ENCODE results near the gene SCARB1. TPM values are rescaled to one million over a fixed set of nuclear protein-coding genes. Genes with fewer than 3 reads are reported as not detected.

Gene SCARB1
- polyA plus RNA-seq, 4 donors: 18.5 to 29.8 (median 20.9) TPM

DNA sequence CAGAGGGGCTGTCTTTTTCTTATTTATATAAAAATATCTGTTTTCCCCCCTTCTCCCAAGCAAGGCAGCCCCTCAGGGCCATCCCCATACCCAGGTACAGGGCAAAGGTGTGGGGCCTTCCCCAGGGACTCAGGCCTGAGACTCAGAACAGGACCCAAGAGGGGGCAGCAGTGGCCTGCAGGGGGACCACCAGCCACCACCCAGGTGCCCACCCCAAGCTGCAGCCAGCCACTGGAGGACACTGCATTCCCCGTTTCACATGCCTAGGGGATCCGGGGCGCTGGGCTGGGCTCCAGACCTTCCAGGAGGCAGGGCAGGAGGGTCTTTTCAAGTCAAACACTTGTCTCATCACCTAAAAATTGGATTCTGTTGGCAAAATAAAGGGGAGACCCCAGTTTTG, 83.3 kb downstream of the SCARB1 start:
- no peak for DNase-seq (ENCODE audit: low read depth in 4 of 4, low spot score in 2 of 4)

DNA sequence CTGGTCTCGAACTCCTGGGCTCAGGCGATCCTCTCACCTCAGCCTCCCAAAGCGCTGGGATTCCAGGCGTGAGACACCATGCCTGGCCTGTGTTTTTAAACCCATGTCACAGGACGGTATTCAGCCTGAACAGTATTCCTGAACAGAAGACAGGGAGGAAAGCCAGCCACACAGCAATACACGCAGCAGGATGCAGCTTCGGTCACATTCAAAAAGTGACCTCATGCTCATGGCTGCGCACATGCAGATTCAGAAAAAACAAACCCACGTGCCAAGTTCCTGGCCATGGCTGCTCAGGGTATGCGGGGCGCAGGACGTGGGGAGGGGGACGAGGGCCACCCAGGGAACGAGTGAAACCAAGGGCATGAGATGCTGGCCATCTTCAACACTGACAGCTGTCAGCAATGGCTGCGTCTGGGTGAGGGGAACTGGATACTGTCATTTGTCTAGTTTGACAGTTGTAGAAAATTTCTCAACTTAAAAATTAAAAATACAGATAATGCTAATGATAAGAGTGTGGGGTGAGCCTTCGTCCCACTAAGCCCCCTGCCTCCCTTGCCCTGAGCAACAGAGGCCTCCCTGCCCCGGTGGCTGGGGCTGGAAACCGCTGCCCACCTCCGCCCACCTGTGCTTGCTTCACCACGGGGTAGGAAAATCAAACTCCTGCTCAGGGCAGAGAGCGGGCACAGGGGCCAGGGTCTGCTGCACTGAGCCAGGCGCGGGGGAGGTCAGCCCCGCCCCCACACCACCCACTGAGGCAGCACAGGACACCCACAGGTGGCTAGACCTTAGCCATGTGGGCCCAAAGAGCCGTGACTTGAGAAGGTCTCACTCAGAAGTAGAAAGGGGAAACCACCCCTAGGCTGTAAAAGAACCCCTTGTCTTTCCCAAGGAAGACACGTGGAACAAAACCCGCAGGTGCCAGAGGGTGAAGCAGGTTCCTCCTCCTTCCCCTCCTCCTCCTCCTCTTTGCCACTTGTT, 84.2 kb downstream of the SCARB1 start:
- DNase-seq (ENCODE audit: low read depth in 4 of 4, low spot score in 2 of 4): no peak

DNA sequence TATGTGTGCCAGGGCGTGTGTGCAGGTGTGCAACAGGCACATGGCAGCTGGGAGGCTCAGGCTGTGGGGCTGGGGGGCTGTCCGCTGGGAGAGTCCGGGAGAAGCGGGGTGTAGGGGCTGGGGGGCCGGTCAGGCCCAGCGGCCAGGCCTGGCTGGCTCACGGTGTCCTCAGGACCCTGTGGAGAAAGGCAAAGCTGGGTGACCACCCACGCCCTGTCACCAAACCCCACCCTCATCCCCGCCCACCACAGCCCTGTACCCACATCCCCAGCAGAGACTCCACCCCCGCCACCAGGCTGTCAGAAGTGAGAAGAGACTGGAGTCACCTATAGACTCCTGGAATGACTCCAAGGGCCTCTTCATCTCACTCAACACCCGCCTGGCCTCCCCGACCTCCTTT, 85.3 kb downstream of the SCARB1 start:
- DNase-seq (ENCODE audit: low read depth in 4 of 4, low spot score in 2 of 4): no peak

DNA sequence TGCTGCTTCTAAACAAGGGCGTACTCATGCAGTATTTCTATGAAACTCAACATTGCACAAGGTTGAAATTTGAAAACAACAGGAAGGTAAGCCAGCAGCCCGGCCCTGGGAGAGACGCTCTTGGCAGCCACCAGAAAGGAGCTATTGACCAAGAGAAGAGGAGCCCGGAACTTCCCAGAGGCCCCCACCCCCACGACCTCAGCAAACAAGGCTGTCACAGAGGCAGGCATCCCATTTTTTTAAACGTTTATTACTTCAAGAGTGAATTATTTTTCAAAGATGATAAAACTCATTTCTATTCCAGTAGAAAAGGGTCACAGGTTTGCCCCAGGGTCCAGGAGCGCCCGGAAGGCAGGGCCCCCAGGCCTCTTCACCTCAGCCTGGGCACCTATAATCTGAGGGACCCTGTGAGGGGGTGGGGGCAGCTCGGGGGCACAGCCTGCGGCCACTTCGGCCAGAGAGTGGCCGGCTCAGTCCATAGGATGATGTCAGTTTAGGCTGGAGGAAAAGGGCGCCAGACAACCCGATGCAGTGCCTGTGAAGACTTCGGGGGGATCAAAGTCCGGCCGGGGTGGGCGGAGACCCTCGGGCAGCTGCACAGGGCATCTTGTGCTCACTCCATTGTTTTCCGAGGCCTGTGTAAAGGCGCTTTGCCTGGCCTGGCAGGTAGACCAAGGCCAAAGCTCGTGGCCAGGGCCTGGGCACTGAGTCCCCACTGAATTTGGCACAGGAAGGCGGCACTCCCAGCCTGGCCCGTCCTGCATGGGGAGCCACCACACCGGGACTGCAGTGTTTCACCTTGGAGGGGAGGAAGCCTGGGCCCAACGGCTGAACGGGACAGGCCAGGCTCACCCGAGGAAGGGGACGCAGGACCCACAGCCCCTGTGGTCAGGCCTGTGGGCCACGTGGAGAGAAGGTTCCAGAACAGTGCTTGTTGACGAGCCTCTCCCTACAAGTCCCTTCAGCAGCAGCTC, 86.0 kb downstream of the SCARB1 start:
- DNase-seq (ENCODE audit: low read depth in 4 of 4, low spot score in 2 of 4): no peak

DNA sequence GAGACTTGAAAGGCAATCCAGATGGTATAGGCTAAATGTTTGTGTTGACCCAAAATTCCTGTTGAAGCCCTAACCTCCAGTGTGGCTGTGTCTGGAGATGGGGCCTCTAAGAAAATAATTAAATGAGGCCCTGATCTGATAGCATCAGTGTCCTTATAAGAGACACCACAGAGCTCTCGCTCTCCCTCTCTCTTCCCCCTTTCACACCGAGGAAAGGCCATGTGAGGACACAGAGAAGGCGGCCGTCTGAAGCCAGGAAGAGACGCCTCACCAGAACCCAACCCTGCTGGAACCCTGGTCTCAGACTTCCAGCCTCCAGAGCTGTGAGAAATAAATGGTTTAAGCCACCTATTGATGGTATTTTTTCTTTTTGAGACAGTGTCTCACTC, 87.5 kb downstream of the SCARB1 start:
- DNase-seq (ENCODE audit: low read depth in 4 of 4, low spot score in 2 of 4): no peak

DNA sequence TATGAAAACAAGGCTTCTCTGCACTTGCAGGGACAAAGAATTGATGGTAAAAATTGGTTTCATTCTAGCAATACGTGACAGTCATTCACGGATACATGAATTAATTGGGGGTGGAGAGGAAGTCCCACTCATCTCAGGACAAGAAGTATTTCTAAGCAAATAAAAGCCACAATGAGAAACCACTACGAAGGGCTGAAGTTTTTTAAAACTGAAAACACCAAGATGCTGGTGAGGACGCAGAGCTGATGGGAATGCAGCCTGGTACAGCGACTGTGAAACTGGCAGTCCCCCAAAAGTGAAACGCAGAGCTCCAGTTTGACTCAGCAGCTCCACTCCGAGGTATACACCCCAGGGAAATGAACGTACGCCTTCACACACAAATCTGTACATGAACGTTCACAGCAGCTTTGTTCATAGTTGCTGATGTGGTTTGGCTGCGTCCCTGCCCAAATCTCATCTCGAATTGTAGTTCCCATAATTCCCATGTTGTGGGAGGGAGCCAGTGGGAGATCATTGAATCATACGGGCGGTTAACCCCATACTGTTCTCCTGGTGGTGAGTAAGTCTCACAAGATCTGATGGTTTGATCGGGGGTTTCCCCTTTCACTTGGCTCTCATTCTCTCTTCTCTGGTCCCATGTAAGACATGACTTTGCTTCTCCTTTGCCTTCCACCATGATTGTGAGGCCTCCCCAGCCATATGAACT, 89.0 kb downstream of the SCARB1 start:
- DNase-seq (ENCODE audit: low read depth in 4 of 4, low spot score in 2 of 4): no peak

DNA sequence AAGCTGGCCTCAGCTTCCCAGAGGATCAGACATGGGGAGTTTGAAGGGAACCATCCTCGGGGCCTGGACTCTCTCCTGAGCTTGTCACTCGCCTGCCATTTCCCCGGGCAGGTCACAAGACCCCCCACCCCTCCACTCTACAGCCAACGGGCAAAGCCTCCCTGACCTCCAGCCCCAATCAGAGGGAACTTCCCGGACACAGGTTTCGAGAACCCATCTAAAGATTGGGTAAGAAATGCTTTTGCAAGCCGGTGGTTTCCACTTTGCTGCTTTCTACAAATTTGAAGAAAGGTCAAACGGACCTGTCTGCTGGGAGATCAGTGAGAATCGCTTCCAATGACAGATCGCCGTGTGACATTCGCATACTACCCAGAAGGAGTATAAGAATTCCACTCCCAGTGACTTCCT, 89.6 kb downstream of the SCARB1 start:
- DNase-seq (ENCODE audit: low read depth in 4 of 4, low spot score in 2 of 4): no peak

DNA sequence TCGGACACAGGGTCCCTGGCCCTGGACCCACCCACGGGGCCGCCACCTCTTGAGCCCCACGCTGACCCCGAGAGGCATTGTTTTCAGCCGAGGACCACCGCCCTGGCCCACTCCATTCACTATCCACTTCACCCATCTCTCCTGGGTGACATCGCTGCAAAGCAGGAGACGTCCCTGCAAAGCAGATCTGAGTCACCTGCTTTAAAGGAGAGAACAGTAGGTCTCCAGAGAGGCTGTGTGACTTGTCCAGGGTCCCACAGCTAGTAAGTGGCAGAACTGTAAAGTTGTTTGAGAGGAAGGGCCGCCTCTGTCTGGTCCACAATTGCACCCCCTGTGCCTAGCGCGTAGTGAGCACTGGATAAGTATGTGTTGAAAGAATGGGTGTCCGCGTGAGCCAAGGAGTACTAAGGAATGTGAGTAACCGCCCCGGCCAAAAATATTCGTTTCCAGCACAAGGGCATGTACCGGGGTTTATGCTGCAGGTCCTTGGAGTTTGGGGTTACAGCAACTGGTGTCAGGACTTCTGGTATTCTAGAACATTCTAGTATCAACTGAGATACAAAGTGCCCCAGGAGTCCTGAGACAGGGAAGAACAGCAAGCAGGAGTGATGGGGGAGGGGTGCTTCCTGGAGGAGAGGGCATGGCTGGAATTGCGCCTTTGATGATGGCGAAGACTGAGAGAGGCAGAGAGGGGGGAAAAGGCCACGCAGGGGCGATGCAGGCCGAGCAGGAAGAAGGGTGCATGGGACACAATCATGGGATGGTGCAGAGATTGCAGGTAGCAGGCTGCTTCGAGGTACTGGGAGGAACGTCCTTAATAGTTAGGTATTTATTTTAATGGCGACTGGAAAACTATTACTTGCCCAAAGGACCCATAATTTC, 91.1 kb downstream of the SCARB1 start:
- no peak for DNase-seq (ENCODE audit: low read depth in 4 of 4, low spot score in 2 of 4)

DNA sequence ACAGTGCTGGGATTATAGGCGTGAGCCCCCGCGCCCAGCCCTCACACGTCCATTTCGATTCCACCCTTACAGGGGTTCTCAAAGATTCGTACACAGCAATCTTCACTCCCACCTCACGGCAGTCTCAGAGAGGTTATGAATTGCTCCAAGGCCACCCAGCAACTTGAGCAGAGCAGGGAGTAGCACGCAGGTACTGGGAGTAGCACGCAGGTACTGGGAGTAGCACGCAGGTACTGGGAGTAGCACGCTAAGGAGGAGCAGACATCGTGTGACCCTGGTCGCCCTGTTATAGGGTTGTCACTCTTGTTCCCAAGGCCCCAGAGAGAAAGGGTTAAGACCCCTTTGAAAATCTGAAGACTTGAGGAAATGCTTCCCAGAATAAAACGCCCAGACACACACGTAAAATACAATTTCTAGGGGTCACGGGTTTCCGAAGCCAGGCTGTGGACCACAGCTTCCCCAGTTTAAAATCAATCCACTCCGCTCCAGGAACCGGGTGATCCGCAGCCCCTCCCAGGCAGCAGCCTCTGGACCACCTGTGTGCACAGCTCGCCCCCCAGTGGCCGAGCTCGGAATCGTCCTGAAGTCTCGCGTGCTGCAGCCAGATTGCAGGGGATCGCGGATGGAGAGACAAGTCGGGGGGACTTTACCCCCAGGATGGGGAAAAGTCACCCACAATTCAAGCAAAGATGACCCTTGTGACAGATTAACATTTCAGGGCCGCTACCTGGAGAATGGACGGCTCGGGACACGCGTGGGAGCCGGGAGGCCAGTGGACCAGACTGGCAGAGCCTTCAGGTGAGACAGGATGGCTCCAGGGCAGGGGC, 92.0 kb downstream of the SCARB1 start:
- no peak for DNase-seq (ENCODE audit: low read depth in 4 of 4, low spot score in 2 of 4)

DNA sequence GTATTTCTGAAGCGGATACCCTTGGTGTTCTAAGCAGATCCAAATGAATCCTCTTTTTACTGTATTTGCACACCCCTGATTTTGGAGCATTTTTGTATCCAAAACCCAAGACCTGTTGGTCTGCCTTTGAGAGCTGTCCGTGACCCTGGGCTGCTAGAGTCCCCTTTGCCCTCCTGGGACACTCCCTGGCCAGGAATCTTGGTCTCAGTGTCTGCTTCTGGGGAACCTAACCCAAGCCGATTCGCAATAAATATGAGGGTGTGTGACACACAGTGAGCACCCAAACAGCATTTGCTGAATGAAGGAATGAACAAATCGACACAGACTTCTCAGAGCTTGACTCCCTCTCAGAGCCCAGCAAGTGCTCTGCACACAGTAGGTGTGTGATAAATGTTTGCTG, 92.9 kb downstream of the SCARB1 start:
- DNase-seq (ENCODE audit: low read depth in 4 of 4, low spot score in 2 of 4): no peak

DNA sequence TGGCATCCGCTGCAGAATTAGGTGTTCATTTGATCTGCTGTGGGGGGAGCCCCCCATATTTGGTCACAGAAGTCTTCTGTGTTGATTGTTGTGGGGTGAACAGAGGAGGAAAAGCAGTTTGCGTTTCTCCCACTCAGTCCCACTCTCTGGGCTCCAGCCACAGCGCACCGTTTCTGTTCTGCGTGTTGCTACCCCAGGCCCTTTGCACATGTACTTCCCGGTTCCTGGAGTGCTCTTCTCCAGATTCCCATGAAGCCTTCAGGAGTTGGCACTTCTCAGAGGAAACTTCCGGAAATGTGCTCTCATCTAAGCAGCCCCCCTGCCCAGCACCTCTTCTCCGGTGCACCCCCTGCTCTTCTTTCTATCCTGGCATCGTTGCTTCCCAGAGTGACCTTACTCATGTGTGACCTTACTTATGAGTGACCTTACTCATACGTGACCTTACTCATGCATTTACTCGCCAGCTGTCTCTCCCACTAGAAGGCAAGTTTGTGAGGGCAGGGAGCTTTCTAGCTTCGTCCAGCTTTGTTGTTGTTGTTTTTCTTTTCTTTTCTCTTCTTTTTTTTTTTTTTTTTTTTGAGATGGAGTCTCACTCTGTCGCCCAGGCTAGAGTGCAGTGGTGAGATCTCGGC, 93.7 kb downstream of the SCARB1 start:
- no peak for DNase-seq (ENCODE audit: low read depth in 4 of 4, low spot score in 2 of 4)

DNA sequence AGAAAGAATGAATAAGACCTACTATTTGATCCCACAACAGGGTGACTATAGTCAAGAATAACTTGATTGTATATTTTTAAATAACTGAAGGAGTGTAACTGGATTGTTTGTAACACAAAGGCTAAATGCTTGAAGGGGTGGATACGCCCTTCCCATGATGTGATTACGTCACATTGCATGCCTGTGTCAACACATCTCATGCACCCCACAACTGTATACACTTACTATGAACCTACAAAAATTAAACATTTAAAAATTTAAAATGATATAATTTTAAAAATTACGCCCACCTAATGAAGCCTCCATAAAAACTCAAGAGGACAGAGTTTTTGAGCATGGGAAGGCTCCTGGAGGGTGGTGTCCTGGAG, 94.5 kb downstream of the SCARB1 start:
- DNase-seq (ENCODE audit: low read depth in 4 of 4, low spot score in 2 of 4): no peak

DNA sequence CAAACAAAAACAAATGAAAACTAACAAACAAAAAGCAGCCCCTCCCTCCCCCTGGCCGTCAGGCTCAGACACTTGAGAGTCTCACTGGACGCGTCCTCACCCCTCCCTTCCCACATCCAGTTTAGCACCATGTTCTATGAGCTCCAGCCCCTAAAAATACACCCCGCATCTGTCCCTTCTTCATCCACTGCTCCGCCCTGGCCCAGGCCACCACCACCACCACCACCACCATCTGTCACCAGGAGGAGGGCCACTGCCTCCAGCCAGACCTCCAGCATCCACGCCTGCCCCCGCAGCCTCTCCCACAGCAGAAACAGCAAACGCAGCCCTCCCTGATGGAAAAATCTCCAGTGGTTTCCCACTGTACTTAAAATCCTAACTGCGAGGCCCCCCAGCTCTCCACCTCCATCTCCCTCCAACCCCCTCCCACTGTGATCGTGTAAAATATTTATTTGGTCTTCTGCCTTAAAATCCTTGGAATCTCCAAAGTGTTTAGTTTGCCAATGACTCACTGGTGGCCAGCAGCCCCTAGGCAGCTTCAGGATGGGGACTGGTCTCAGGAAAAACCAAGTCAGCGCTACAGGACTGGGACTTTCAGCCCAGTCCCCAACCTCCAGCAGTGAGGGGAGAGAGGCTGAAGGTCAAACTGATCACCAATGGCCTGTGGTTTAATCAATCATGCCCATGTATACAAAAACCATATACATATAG, 95.1 kb downstream of the SCARB1 start:
- DNase-seq (ENCODE audit: low read depth in 4 of 4, low spot score in 2 of 4): no peak

DNA sequence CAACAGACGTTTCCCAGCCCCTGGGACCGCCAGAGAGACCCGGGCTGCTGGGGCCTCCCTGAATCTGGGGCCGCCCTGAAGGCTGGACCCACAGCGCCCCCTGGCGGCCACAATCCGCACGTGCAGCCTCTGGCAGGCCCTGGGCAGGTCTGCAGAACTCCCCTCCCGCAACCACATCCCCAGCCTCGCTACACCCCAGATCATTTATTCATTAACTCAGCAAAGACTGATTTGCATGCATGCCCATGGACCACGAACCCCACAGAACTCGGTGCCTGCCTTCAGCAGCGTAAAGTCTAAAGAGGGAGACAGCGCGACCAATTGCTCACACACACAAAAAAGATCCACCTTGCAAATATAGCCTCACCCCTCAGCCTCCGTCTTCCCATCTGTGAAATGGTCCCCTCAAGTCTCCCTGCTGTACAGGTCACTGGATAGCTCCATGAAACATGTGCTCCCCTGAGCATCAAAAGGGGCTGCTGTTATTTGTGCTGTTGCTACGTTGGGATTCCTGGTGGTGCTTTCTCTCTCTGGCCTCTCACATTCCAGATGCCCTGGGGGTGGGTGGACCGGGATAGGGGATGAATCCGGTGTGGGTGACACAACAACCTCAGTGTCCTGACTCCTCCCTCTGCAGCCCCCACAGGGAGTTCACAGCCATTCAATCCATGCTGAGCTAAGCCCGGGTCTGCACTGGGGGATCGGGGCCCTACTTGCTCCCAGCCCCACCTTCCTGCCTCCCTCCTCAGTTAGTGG, 96.4 kb downstream of the SCARB1 start:
- no peak for DNase-seq (ENCODE audit: low read depth in 4 of 4, low spot score in 2 of 4)

DNA sequence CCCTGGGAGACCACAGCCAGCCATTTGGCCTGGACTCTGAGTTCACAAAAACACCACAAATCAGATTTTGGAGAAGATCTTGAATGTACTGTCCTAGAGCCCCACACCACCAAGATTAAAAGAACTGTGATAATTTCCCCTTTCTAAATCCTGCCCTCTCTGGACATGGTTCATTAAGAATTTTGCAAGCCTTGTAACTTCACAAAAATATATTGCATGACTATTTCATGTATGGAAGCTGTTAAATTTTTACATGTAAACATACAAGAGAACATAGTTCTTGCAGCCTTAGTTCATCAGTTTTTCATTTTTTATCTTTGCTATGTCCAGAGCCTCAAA, 97.0 kb downstream of the SCARB1 start:
- DNase-seq (ENCODE audit: low read depth in 4 of 4, low spot score in 2 of 4): no peak

DNA sequence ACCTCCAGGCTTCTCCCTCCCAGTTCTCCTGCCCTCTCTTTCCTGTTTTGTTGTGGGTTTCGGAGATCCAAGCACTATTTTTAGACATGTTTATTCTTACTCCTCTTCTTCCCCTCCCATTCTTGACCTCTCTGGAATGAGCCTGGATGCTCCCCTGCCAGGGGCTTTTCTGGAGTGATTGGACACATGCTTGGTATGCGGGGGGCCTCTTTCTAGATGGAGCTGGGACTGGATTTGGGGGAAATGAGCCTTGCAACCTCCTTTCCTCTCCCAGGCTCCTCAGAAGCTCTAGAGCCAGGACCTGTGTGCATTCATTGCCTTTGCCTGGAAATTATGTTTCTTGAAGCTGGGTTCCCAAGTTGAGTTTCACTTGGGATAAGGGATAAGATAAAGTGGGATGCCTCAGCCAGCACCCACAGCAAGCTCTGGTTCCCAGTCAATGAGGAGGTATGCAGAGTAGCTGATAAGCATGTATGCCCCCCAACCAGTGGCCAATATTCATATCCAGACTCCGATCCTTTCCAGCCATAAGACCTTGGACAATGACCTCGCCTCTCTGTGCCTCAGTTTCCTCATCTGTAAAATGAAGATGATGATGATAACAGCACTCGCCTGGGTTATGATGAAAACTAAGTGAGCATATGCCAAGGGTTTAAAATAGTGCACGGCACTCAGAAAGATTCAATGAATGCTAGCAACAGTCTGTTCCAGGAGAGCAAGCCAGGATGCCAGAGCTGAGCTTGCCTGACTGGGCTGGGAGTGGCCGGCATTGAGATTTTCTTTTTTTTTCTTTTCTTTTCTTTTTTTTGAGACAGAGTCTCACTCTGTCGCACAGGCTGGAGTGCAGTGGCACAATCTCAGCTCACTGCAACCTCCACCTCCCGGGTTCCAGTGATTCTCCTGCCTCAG, 97.8 kb downstream of the SCARB1 start:
- DNase-seq (ENCODE audit: low read depth in 4 of 4, low spot score in 2 of 4): no peak
